ENCODE results near the gene PALS2.

DNA sequence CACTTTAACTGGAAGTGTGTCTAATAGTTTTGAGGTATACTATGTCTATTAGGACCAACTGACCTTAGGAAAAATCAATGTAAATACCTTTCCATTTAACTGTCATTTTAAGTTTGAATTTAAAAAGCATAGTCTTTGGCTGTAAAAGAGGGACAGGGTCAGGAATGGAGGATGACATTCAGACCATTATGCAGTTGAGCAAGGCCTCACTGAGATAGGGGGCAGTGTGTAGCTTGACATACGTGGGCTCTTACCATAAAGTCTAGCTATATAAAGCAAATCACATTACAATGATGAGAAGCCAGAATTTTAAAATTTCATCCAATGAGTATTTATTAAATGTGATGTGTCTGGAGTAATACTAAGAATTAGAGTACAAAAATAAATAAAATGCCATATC lies 17.9 kb downstream of the PALS2 start:
- TF ChIP-seq CTCF (IDR thresholded peaks at IDR 0.05; ENCODE audit: low read depth, low read length) (no peak), POLR2A (IDR thresholded peaks at IDR 0.05; ENCODE audit: extremely low read depth, insufficient read length) (no peak), MAX (IDR thresholded peaks at IDR 0.05; ENCODE audit: low read depth, low read length) (no peak)
